NCI-H748 (cell line): Measurements from ENCODE around the gene RETREG2.

Experiments used
- DNase-seq: peaks from one replicate; lab custom pipeline; 2025; ENCODE audit not compliant: unreplicated experiment; lab: John Stamatoyannopoulos, UW

The RETREG2 gene

GRCh38 chr2:219214786-219215185 is 36.7 kb downstream of the RETREG2 start:
- no peak for DNase-seq

GRCh38 chr2:219215871-219216534 is 37.9 kb downstream of the RETREG2 start:
- DNase-seq, result no peak

- DNase-seq, result no peak
Measured at GRCh38 chr2:219216535-219216915, 38.5 kb downstream of the RETREG2 start.

GRCh38 chr2:219218217-219218731 is 40.2 kb downstream of the RETREG2 start:
- peak; percentile 84 for DNase-seq

GRCh38 chr2:219218732-219219701 is 40.9 kb downstream of the RETREG2 start, which contains the start of gene ABCB6:
ABCB6 (minus strand) TSS chr2:219218958; CDS start chr2:219218673, 285 bp downstream.
- peak; percentile 96 for DNase-seq

GRCh38 chr2:219219784-219220532 is 41.9 kb downstream of the RETREG2 start:
- DNase-seq, result no peak

- DNase-seq, result no peak
Measured at GRCh38 chr2:219220652-219221402, 42.8 kb downstream of the RETREG2 start.

GRCh38 chr2:219221957-219222518 is 44.0 kb downstream of the RETREG2 start:
- no peak for DNase-seq

- no peak for DNase-seq
Measured at GRCh38 chr2:219223831-219224610, 45.9 kb downstream of the RETREG2 start.

- DNase-seq, result no peak
Measured at GRCh38 chr2:219225350-219225749, 47.3 kb downstream of the RETREG2 start.

GRCh38 chr2:219228041-219228910 is 50.2 kb downstream of the RETREG2 start:
- DNase-seq, result no peak

- DNase-seq, result peak; percentile 42
Measured at GRCh38 chr2:219228911-219229304, 50.8 kb downstream of the RETREG2 start.

- peak; percentile 99 for DNase-seq
Measured at GRCh38 chr2:219229305-219230058, 51.4 kb downstream of the RETREG2 start, which contains the start of the genes ANKZF1 and ATG9A. ANKZF1 (plus strand) TSS chr2:219229806; CDS start chr2:219230258, 452 bp downstream. ATG9A (minus strand) TSS chr2:219229636; CDS start chr2:219228024, 1,612 bp downstream.

- peak; percentile 61 for DNase-seq
Measured at GRCh38 chr2:219230059-219230540, 52.0 kb downstream of the RETREG2 start.

- no peak for DNase-seq
Measured at GRCh38 chr2:219234331-219234730, 56.3 kb downstream of the RETREG2 start.
